Measurements from ENCODE around the gene AFAP1.

AFAP1 gene

DNA sequence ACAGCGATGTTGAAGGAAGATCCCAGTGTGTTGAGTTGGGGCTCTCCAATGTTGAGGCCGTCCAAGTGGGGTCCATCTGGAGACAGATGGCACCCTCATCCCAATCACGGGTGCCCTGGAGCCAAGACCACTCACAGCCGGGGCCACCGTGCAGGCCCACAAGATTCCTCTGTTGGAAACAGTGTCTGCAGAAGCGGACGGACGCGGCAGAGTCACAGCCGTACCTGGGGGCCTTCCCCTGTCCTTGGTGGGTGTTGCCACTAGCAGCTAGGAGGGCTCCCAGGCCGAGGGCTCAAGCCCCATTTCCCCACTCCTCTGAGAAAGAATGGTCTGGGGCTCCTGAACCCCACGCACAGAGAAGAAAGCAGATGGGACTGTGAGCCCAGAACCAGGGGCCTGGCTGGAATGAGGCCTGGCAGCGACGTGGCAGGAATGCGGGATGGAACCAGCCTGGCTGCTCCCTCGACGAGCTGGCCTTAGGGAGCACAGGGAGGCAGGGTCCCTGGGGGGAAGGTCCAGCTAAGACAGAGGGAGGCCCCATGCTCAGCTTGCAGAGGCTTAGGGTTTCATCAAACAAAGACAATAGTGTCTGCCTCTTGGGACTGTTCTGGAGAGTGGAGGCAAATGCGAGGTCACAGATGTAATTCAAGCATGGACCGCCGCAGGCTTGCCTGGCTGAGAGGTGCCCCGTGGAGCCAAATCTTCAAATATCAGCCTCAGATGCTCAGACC lies 228.9 kb downstream of the AFAP1 start:
- no peak for DNase-seq

GRCh38 chr4:7710126-7710525 lies 229.5 kb downstream of the AFAP1 start:
- no peak for DNase-seq

DNA sequence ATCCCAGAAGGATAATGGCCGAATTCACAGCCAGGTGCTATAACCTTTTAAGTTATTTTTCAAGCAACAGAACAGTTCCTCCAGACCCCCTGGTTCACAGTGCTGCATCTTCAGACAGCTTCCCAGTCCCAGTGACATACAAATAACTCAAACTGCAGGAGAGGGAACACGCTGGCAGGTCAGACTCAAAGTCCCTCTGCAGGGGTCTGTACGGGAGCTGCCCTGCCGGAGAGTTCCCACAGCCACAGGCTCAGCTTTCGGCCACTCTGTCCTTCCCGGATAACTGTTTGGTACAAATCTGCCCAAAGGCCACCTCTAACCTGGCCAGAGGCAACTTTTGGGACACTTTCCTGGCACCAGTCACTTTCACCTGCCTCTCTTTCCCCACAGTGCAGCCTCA lies 230.2 kb downstream of the AFAP1 start:
- DNase-seq: no peak

GRCh38 chr4:7708981-7709380 lies 230.7 kb downstream of the AFAP1 start:
- no peak for DNase-seq

Data from stimulated activated CD4-positive, alpha-beta T cell treated with anti-CD3 and anti-CD28 coated beads, Interleukin-4, amount 100 ng/mL, for 1 hour (primary cell).